GM08714 (cell line): ENCODE measurements around the gene DUSP22.

ENCODE experiments used
- H3K4me3 ChIP-seq: fragments of 200-500 bp; sonication (Bioruptor generic); 2 replicates; pipeline ENCODE4 v1.5.1; 2014; ENCODE audit warnings: mild to moderate bottlenecking, low read length, inconsistent platforms
- ZNF274 ChIP-seq: IDR thresholded peaks from 2 replicates; pipeline ENCODE4 v1.6.1; 2012; ENCODE audit warnings: mild to moderate bottlenecking, low read depth, low read length

The DUSP22 gene

GRCh38 chr6:286681-287488 lies 5.4 kb upstream of the DUSP22 start:
- no peak for TF ChIP-seq ZNF274
- peak overlapping the region; percentile 1; the same call in 1 of the 2 replicates for H3K4me3 ChIP-seq

GRCh38 chr6:287489-287860 lies 4.8 kb upstream of the DUSP22 start:
- H3K4me3 ChIP-seq: 0 out of 2 replicates have a peak overlapping the region, but pooled peaks have one; percentile 11
- TF ChIP-seq ZNF274: no peak

- H3K4me3 ChIP-seq: no peak overlapping the region
- no peak for TF ChIP-seq ZNF274
Observed at GRCh38 chr6:288866-289265, 3.4 kb upstream of the DUSP22 start.

- H3K4me3 ChIP-seq: peak overlapping the region; percentile 99
- no peak for TF ChIP-seq ZNF274
Observed at GRCh38 chr6:290111-290922, 2.0 kb upstream of the DUSP22 start.

- H3K4me3 ChIP-seq: peak overlapping the region; percentile 99
- TF ChIP-seq ZNF274: no peak
Observed at GRCh38 chr6:291204-291696, 1.0 kb upstream of the DUSP22 start.

- no peak for TF ChIP-seq ZNF274
- peak overlapping the region; percentile 99 for H3K4me3 ChIP-seq
Observed at GRCh38 chr6:292506-293192, 362 bp downstream of the DUSP22 start.

- no peak for TF ChIP-seq ZNF274
Observed at GRCh38 chr6:293193-294174, 1.2 kb downstream of the DUSP22 start.

GRCh38 chr6:294656-295565 lies 2.6 kb downstream of the DUSP22 start:
- no peak for TF ChIP-seq ZNF274
- H3K4me3 ChIP-seq: peak overlapping the region; percentile 99

More at GRCh38 chr6:293193-294174, 1.2 kb downstream of the DUSP22 start:
- peak overlapping the region; percentile 99 for H3K4me3 ChIP-seq

- no peak for TF ChIP-seq ZNF274
- peak overlapping the region; percentile 27 for H3K4me3 ChIP-seq
Observed at GRCh38 chr6:296151-297122, 4.2 kb downstream of the DUSP22 start.

- TF ChIP-seq ZNF274: no peak
- no peak overlapping the region; the same call in 1 of the 2 replicates for H3K4me3 ChIP-seq
Observed at GRCh38 chr6:297571-298232, 5.4 kb downstream of the DUSP22 start.
